DND-41 (cell line): ENCODE results near the gene RAD17.

Source experiments
- ATAC-seq: fragments of 200-7000 bp; cut with Tn5 transposase; 3 replicates; pipeline ENCODE4 v1.9.1; 2021; ENCODE audit warnings: low read depth; ENCODE audit not compliant: insufficient read depth
- DNase-seq: peaks from one replicate; pipeline ENCODE4 v3.0.0-alpha.2; 2020
- H2AFZ ChIP-seq: 2 replicates; pipeline ENCODE4 v1.6.0; 2012; ENCODE audit warnings: low read depth, low read length
- H3K27ac ChIP-seq: 2 replicates; pipeline ENCODE4 v1.5.1; 2012; ENCODE audit warnings: low read length, inconsistent platforms
- H3K27me3 ChIP-seq: fragments of 200-600 bp; sonication (generic); 2 replicates; pipeline ENCODE4 v1.6.0; 2012; ENCODE audit warnings: low read length, mild to moderate bottlenecking, inconsistent platforms; ENCODE audit not compliant: insufficient read depth, poor library complexity
- H3K36me3 ChIP-seq: 2 replicates; pipeline ENCODE4 v1.5.1; 2012; ENCODE audit warnings: low read length, inconsistent platforms; ENCODE audit not compliant: insufficient read depth
- H3K4me1 ChIP-seq: 2 replicates; pipeline ENCODE4 v1.5.1; 2012; ENCODE audit warnings: mild to moderate bottlenecking, low read length; ENCODE audit not compliant: insufficient read depth
- H3K4me2 ChIP-seq: 2 replicates; pipeline ENCODE4 v1.6.0; 2012; ENCODE audit warnings: mild to moderate bottlenecking, moderate library complexity, low read length, inconsistent platforms; ENCODE audit not compliant: insufficient read depth
- H3K4me3 ChIP-seq, 2 experiments: fragments of 200-600 bp in 1 of 2; shearing (Covaris generic) in 1 of 2; 2 replicates each; pipeline ENCODE4 v1.5.1; 2012 to 2016; ENCODE audit warnings: inconsistent platforms in 2 of 2, low read length in 2 of 2, mild to moderate bottlenecking in 2 of 2, low read depth in 1 of 2, moderate library complexity in 1 of 2
- H3K79me2 ChIP-seq: 2 replicates; pipeline ENCODE4 v1.6.0; 2012; ENCODE audit warnings: low read length, inconsistent platforms; ENCODE audit not compliant: insufficient read depth
- H3K9ac ChIP-seq: 2 replicates; pipeline ENCODE4 v1.6.0; 2012; ENCODE audit warnings: low read depth, mild to moderate bottlenecking, inconsistent platforms, low read length, moderate library complexity
- H3K9me3 ChIP-seq: 2 replicates; pipeline ENCODE4 v1.5.1; 2012; ENCODE audit warnings: low read length, moderate library complexity, mild to moderate bottlenecking, inconsistent platforms; ENCODE audit not compliant: insufficient read depth, severe bottlenecking
- H4K20me1 ChIP-seq: 2 replicates; pipeline ENCODE4 v1.6.0; 2012; ENCODE audit warnings: low read length; ENCODE audit not compliant: insufficient read depth
- EZH2 ChIP-seq: IDR thresholded peaks from 3 replicates; pipeline ENCODE4 v1.6.1; 2012; ENCODE audit warnings: borderline replicate concordance, low read depth, mild to moderate bottlenecking, moderate library complexity, low read length, inconsistent platforms; ENCODE audit not compliant: severe bottlenecking
- TF ChIP-seq, protein P1 (sequence below): IDR thresholded peaks from 2 replicates; pipeline ENCODE4 v1.5.1; 2012; ENCODE audit warnings: borderline replicate concordance, low read length, moderate library complexity, mild to moderate bottlenecking; ENCODE audit not compliant: poor library complexity, severe bottlenecking; ENCODE audit errors: extremely low read depth

Gene RAD17

GRCh38 chr5:69350664-69351063, 19.0 kb upstream of the RAD17 start:
- Histone ChIP-seq H3K4me1 (no peaks in the 10 kb centered on the region), H3K9me3 (no peaks in the 10 kb centered on the region), H3K36me3 (peaks cover 59% of the 10 kb centered on the region), H3K9ac (no peak overlapping the region), H4K20me1 (no peaks in the 10 kb centered on the region), H3K4me2 (no peak overlapping the region), H3K27me3 (no peaks in the 10 kb centered on the region), H3K4me3 (no peak overlapping the region), H3K79me2 (peaks cover 8% of the 10 kb centered on the region; the same call in 1 of the 2 replicates), H2AFZ (no peak overlapping the region), H3K27ac (no peak overlapping the region)
- ATAC-seq, result no peak
- no peak for DNase-seq
- TF ChIP-seq, protein P1, sequence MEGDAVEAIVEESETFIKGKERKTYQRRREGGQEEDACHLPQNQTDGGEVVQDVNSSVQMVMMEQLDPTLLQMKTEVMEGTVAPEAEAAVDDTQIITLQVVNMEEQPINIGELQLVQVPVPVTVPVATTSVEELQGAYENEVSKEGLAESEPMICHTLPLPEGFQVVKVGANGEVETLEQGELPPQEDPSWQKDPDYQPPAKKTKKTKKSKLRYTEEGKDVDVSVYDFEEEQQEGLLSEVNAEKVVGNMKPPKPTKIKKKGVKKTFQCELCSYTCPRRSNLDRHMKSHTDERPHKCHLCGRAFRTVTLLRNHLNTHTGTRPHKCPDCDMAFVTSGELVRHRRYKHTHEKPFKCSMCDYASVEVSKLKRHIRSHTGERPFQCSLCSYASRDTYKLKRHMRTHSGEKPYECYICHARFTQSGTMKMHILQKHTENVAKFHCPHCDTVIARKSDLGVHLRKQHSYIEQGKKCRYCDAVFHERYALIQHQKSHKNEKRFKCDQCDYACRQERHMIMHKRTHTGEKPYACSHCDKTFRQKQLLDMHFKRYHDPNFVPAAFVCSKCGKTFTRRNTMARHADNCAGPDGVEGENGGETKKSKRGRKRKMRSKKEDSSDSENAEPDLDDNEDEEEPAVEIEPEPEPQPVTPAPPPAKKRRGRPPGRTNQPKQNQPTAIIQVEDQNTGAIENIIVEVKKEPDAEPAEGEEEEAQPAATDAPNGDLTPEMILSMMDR, result no peak
- TF ChIP-seq EZH2, result no peak

- no peak for TF ChIP-seq EZH2
- TF ChIP-seq, protein P1, result no peak
- no peak for DNase-seq
- Histone ChIP-seq H3K79me2 (peaks cover 93% of the 10 kb centered on the region), H3K27ac (no peak overlapping the region), H3K4me2 (no peak overlapping the region), H3K9me3 (no peaks in the 10 kb centered on the region), H3K36me3 (peaks cover 52% of the 10 kb centered on the region), H3K4me3 (no peak overlapping the region), H3K4me1 (0 out of 2 replicates have a peak, but pooled peaks cover 1% of the 10 kb centered on the region), H2AFZ (no peak overlapping the region), H3K27me3 (no peaks in the 10 kb centered on the region), H3K9ac (no peak overlapping the region), H4K20me1 (peaks cover 17% of the 10 kb centered on the region; the same call in 1 of the 2 replicates)
- ATAC-seq, result no peak
Observed at GRCh38 chr5:69359699-69360098, 9.9 kb upstream of the RAD17 start.

DNA sequence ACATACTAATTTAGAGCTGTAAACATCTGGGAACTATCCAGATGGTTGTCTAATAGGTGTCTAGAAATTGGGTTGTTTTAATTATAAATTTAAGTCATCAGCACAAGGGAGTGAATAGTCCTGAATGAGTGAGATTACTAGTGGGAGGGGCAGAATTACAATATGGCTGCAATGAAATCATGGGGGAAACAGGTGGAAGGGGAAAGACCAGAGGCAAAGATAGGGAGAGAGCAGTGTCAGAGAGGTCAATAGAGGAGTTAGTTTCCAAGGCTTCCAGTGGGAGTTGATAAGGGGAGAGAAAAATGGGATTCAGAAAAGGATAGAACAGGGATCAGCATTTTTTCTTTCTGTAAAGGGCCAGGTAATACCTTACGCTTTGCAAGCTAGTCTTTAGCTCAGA, 9.2 kb upstream of the RAD17 start:
- Histone ChIP-seq H3K9me3 (no peaks in the 10 kb centered on the region), H3K36me3 (peaks cover 52% of the 10 kb centered on the region), H3K9ac (no peak overlapping the region), H3K27ac (no peak overlapping the region), H3K4me3 (no peak overlapping the region), H2AFZ (no peak overlapping the region), H3K27me3 (no peaks in the 10 kb centered on the region), H3K4me1 (0 out of 2 replicates have a peak, but pooled peaks cover 8% of the 10 kb centered on the region), H3K4me2 (no peak overlapping the region), H4K20me1 (peaks cover 25% of the 10 kb centered on the region; the same call in 1 of the 2 replicates), H3K79me2 (peaks cover 95% of the 10 kb centered on the region)
- no peak for DNase-seq
- ATAC-seq, result no peak
- TF ChIP-seq, protein P1, result no peak
- no peak for TF ChIP-seq EZH2

DNA sequence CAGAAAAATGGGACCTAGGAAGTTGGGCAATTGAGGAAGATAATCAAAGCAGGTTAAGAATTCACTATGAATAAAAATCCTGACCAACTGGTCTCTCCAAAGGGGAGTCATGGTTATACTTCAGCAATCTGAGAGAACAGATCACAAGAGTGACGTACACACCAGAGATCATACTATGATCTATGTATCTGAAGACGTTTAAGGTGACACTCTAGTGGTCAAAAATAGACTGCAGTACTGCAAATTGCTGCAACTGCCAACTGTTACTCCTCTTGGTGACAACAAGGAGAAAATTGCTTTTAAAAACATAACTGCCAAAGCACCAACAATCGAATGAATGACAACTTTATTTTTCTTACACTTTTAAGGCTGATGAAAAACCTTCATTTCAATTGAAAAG, 5.2 kb upstream of the RAD17 start:
- Histone ChIP-seq H3K4me3 (no peak overlapping the region), H3K4me2 (no peak overlapping the region), H3K9ac (no peak overlapping the region), H4K20me1 (peaks cover 37% of the 10 kb centered on the region; the same call in 1 of the 2 replicates), H3K27me3 (no peaks in the 10 kb centered on the region), H3K9me3 (no peaks in the 10 kb centered on the region), H3K4me1 (peaks cover 27% of the 10 kb centered on the region), H2AFZ (no peak overlapping the region), H3K36me3 (peaks cover 58% of the 10 kb centered on the region), H3K79me2 (peaks cover 98% of the 10 kb centered on the region), H3K27ac (no peak overlapping the region)
- DNase-seq, result no peak
- TF ChIP-seq EZH2, result no peak
- TF ChIP-seq, protein P1, result peak; percentile 57
- ATAC-seq, result no peak
